Measurements from ENCODE around the gene MST1.

The MST1 gene

DNA sequence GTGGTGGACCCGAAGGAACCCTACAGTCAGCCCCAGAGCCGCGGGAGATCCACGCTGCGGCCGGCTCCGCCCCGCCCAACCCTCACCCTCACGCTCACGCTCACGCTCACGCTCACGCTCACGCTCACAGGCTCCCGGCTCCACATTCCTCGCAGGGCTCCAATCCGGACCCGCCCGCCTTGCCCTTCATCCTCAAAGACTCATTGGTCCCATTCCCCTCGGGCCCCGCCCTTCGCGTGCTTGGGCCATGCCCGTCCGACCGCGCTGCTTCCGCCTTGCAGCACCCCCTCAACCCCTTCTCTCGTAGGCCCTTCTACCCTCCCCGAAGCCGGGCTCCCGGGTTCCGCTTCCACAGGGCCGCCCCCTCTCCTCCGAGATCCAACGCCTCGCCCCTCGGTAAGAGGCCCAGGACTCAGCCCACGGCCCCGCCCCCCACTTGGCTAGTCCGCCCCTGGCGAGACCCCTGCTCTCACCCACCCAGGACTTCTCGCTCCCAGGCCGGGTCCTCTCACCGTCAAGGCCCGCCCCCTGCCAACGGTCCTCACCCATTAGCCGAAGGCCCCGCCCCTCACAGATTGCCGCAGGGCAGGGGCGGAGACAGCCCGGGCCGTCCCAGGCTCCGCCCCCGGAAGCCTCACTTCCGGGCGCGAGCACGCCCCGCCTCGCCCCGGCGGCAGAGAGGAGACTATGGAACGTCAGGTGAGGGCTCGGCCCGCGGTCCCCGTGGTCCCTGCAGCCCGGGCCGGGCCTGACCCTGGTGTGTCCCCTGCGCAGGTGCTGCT lies 15.4 kb downstream of the MST1 start, which contains the start of gene APEH:
Gene APEH (plus strand): TSS at position 637 of the 782 bp plus-strand sequence. CDS start 51 bp downstream, at position 688.
- DNase-seq = no peak

DNA sequence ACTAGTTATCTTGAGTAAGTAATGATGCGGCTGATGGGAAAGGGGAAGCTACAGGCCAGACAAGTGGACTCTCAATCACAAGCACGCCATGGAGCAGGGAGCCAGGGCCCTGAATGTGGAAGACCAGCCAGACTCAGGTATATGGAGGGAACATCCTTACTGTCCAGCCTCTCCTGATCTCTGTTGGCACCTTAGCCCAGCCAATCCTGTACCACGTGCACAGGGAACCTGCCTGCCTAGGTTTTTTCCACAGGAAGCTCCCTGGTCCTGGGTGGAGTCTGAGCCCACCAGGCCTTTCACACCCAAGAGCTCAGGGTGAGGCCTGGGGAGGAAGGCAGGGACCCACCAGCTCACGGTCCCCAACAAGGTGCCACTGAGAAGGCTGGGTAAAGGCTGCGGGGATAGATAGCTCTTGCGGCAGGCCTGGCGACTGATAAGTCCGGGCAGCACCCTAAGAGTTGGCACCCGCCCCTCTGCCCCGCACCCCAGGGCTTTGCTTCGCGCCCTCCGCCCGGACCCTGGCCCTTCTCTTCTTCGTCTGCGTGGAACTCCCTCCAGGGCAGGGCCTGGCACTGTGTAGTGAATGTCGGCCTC lies 16.1 kb downstream of the MST1 start:
- no peak for DNase-seq

DNA sequence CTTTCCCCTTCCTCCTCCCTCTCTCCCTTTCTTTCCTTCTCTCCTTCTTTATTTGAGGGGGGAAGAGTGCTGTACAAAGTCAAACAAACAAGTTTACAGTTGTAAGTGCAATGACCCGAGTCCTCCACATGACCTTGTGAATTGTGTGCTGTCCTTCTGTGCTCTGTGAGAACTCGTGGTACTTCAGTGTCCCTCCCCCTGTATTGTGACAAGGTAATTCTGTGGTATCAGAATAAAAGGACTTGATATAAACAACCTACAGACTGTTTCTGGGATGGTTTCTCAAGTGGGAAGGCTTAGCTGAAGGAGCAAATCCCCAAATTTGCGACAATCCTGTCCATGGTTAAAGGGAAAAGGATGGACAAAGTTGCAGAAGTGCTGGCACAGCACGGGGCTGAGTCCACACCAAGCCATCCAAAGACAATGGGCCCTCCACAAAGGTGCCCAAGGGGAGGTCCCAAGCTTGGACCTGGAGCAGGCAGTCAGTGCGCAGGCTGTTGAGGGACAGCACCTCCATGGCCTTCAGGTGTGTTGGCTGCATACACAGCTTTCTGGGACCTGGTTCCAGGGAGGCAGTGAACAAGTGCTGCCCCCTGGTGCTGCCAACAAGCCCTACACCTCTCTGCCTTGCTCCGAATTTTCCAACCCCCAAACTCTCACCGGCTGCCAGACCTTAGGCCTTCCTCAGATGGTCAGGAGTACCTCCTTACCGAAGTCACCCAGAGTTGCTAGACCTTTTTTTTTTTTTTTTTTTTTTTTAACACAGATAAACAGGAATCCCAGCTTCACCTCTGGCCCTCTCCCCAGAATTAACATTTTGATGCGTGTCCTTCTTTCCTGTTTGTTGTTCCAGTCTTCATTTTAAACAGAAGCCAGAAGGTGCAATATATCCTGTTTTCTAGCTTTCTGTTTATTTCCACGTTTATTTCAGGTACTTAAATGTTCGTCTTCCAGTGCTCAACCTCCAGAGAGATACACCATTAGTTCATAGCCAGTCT lies 17.7 kb downstream of the MST1 start:
- no peak for DNase-seq

DNA sequence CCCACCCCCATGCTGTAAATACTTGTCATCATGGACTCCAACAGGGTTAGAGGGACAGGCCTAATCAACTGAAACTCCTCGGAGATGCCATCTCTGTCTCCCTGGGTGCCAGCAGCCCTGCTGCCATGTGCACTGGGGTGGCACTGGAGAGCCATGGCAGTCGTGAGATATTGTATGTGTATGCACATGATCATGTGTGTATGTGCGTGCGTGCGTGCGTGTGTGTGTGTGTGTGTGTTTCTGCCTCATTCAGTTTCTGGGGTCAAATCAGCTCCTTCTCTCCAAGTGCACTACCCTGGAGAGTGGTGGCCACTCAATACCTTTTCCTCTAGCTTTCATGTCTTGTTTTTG lies 18.4 kb downstream of the MST1 start:
- no peak for DNase-seq

DNA sequence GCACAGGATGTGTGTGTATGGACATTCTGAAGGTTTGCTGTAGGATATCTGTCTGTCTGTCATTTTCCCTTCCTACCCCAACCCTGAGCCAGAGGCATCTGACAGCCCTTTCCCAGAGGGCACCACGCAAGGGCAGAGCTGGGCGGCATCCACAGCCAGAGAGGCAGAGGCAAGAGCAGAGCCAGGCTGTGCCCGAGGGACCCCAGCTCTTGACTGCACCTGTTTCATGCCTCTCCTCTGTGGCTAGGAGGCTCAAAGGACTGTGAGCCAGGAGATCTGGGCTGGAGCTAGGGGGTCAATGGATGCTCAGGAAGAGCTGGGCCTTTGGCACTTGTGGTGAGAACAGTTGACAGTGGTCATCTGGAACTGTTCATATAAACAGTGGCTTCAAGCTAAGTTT lies 19.9 kb downstream of the MST1 start:
- DNase-seq = no peak

DNA sequence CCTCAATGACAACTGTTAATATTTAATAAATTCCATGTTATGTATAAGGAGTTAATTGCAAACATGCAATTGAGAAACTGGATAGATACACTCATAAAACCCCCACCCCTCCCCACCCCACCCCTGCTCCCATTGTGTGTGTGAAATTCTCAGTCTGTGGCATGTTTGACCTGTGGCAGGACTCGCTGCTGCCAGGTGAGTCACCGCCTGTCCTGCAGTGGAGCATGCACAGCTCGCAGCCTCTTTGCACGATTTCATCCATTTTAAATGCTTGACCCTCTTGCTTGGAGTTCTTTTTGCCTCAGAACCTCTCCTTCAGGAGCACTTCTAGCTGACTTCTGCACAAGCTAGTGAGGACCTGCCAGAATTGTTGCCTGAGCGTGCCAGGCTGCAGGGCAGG lies 20.4 kb downstream of the MST1 start:
- DNase-seq = no peak

DNA sequence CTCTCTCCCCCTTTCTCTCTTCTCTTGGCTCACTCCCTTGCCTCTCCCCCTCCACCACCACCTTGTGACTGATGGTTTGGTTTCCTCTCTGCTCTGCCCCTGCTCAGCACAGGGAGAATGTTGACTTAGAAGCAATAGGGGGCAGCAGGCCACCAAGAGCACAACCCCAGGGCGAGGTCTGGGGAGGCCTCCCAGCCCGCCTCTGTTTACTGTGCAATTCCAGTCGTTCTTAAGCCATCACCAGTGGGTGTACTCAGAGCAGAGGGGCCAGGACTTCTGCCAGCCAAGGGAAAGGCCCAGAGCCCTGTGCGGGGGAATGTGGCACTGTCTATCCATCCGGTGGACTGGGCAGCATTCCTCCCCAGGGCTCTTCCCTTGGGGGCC lies 20.9 kb downstream of the MST1 start:
- peak; percentile 28 to 30 for DNase-seq

DNA sequence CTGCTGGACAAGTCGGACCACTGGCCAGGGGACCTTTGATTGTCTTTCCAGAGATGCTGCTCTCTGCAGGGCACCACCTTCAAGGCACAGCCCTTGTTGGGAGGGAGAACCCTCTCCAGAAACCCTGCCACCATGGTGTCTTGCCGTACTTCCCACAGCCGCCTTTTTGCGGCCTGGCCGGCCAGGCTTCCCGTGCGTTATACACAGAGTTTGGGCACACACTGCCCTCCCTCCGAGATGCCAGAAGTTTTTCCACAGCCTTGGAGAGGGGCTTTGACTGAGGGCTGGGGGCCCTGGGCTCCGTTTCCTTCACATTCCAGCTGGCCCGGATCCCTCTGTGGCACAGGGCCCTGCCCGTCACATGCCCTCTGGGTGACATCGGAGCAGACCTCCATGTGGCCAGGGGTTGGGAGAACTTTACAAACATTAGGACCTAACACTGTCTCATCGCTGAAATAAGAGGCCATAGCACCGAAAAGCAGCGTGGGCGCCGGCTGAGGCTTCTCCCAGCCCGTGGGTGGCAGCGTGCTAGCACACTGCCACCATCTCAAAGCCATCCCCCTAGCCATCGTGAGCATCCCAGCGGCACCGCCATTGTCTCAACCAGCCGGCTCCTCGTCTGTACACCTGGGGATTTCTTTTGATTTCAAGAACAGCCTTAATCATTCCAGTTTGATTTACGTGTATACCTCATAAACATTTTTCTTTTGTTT lies 21.4 kb downstream of the MST1 start:
- no peak for DNase-seq

DNA sequence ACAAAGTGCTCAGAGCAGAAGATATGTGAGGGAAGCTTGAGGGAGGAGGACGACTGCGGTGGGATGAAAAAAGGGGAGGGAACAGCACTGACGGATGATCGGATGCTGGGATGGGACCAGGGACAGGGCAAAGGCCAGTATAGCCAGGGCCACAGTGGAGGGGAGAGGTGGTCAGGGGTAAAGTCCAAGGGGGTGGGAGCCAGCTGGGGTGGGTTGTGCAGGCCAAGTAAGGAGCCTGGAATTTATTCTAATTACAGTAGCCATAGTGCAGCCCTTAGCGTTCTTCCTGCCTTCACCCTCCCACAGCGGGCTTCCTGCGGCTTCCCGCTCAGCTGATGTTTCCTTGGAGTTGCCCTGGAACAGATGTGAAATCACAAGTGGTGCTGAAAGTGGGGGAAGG lies 22.7 kb downstream of the MST1 start:
- DNase-seq = no peak

DNA sequence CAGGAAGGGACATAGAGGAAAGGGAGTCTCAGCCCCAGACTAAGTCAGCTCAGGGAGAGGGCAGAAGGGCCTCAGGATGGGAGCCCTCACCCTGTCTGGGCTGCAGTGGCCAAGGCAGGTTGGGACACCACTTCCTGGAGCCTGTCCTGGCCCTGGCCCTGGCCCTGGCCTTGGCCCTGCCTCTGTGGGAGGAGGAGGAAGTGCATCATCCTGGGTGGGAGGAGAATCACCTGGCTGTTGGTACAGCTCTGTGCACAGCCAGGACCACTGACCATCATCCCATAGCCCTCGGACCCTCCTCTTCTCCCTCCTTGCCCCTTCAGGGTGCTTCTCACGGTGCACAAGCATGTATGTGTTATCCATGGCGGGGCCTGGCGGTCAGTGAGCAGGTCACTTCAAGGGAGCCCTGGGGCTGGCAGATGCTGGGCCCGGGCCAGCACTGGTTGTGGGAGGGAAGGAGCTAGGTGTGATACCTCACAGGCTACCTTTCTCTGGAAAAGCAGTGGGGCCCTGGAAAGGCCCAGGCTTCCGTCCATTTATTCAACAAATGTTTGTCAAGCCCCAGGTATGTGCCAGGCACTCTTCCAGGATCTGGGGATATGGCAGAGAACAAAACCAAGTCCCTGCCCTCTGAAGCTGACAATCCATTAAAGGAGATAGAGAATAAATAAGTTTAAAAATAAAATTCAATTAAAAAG lies 23.3 kb downstream of the MST1 start:
- DNase-seq = no peak

DNA sequence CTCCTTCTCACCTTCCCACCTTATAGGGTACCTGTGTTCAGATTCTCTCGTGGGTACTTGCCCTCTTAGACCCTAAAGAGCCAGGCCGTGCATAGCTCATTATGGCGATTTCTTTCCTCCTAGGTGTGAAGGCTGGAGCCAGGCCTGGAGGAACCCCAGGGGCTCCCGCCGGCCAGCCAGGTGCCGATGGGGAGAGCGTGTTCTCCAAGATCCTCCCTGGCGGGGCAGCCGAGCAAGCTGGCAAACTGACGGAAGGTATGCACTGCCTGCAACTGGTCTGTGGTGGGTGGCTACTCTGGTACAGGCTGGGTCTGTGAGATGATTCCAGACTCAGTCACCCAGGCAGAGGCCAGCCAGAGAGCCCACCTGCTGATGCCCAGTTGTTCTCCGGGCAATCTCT lies 25.0 kb downstream of the MST1 start:
- DNase-seq = no peak

DNA sequence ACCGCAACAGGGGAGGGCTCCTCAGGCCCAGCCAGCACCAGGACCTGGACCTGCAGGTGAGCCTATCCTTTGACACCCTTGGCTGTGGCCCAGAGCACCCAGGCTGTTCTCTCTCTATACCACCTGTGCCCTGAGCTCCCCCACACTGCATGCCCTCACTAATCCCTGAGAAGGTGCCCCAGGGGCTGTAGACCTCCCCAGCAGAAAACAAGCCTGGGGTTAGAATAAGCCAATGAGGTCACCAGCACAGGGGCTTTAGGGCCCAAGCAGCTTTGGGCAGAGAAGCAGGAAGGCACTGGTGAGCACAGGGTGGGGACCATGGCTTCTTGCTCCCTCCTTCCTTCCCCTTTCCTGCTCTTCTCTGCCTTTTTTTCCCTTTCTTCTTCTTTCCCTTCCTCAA lies 25.4 kb downstream of the MST1 start:
- no peak for DNase-seq

DNA sequence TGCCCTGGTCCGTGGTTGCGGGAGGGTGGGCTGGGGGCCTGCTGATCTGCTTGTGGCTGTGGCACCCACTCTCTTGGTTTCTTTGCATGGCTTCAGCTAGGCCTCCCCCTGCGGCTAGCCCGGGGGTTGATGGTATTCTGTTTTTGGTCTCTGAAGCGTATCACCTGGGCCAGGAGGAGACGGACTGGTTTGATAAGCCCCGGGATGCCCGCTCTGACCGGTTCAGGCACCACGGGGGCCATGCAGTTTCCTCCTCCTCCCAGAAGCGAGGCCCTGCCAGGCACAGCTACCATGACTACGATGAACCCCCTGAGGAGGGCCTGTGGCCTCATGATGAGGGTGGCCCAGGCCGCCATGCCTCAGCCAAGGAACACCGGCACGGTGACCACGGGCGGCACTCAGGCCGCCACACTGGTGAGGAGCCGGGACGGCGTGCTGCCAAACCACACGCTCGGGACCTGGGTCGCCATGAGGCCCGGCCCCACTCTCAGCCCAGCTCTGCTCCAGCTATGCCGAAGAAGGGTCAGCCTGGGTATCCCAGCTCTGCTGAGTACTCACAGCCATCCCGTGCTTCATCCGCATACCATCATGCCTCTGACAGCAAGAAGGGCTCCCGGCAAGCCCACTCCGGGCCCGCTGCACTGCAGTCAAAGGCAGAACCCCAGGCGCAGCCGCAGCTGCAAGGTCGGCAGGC lies 26.4 kb downstream of the MST1 start:
- DNase-seq = no peak

DNA sequence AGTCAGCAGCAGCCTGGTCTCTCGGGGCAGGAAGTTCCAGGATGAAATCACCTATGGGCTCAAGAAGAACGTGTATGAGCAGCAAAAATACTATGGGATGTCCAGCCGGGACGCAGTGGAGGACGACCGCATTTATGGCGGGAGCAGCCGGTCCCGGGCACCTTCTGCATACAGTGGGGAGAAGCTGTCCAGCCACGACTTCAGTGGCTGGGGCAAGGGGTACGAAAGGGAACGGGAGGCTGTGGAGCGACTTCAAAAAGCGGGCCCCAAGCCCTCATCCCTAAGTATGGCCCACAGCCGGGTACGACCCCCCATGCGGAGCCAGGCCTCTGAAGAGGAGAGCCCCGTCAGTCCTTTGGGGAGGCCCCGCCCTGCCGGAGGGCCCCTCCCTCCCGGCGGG lies 27.3 kb downstream of the MST1 start:
- DNase-seq = no peak

DNA sequence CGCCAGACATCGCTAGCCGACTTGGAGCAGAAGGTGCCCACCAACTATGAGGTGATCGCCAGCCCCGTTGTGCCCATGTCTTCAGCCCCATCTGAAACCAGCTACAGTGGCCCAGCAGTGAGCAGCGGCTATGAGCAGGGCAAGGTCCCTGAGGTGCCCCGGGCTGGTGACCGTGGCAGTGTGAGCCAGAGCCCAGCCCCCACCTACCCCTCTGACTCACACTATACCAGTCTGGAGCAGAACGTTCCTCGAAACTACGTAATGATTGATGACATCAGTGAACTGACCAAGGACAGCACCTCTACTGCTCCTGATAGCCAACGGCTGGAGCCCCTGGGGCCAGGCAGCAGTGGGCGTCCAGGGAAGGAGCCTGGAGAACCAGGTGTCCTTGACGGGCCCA lies 28.0 kb downstream of the MST1 start:
- no peak for DNase-seq

DNA sequence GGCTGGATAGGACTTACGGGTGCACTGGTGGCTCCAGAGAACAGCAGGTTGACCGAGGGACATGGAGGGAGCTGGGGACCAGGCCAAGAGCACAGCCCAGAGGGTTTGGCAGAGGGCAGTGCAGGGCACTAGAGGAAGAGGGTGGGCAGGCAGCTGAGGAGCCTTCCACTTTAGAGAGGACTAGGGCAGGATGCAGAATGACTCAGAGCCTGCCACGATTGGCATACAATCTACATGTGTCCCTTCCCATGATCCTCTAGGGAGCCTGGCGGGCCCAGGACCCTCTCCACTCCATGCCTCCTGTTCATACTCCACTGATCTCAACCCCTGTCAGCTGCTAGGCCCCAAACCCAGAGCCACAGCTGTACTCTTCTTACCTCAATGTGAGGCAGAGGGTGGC lies 29.5 kb downstream of the MST1 start:
- no peak for DNase-seq

DNA sequence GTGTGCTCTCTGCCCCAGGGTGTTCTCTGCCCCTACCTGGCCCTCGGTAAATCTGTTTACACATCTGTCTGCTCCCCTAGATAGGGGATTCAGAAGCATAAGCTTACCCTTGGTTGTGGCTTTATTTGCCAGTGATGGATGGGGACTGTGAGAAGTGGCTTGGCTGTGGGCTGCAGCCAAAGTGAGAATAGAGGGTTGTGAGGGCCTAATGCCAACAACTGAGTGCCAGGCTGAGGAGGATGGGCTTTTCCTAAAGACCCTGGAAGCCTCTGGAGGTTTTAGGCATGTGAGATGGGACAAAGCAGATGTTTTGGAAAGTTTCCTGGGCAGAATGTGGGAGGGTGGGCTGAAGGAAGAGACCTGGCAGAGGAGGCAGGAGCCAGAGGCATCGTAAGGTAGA lies 30.6 kb downstream of the MST1 start:
- no peak for DNase-seq

DNA sequence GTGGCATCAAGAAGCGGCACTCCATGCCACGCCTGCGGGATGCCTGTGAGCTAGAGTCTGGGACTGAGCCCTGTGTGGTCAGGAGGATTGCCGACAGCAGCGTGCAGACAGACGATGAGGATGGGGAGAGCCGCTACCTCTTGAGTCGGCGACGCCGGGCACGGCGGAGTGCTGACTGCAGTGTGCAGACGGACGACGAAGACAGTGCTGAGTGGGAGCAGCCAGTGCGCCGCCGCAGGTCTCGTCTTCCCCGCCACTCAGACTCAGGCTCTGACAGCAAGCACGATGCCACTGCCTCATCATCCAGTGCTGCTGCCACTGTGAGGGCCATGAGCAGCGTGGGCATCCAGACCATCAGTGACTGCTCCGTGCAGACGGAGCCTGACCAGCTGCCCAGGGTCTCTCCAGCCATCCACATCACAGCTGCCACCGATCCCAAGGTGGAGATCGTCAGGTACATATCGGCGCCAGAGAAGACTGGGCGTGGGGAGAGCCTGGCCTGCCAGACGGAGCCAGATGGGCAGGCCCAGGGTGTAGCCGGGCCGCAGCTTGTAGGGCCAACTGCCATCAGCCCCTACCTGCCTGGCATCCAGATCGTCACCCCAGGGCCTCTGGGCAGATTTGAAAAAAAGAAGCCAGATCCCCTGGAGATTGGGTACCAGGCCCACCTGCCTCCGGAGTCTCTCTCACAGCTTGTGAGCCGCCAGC lies 31.9 kb downstream of the MST1 start:
- DNase-seq = no peak

DNA sequence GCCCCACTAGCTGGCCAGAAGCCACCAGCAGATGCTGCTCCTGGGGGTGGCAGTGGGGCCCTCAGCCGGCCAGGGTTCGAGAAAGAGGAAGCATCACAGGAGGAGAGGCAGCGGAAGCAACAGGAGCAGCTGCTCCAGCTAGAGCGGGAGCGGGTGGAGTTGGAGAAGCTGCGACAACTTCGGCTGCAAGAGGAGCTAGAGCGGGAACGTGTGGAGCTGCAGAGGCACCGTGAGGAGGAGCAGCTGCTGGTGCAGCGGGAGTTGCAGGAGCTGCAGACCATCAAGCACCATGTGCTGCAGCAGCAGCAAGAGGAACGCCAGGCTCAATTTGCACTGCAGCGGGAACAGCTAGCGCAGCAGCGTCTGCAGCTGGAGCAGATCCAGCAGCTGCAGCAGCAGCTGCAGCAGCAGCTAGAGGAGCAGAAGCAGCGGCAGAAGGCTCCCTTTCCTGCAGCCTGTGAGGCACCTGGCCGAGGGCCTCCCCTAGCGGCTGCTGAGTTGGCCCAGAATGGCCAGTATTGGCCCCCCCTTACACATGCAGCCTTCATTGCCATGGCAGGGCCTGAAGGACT lies 32.6 kb downstream of the MST1 start:
- DNase-seq = peak; percentile 93 to 94

DNA sequence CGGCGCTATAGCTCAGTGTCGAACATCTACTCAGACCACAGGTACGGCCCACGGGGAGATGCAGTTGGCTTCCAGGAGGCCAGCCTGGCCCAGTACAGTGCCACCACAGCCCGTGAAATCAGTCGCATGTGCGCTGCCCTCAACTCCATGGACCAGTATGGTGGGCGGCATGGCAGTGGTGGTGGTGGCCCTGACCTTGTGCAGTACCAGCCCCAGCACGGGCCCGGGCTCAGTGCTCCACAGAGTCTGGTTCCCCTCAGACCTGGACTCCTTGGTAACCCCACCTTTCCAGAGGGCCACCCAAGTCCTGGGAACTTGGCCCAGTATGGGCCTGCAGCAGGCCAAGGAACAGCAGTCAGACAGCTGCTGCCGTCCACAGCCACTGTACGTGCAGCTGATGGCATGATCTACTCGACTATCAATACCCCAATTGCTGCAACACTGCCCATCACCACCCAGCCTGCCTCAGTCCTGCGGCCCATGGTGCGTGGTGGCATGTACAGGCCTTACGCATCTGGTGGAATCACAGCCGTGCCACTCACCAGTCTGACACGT lies 33.5 kb downstream of the MST1 start:
- DNase-seq = no peak
